Measurements from ENCODE around the gene TGM6. TPM values are rescaled to one million over a fixed set of nuclear protein-coding genes. Genes with fewer than 3 reads are reported as not detected.

The TGM6 gene
- total RNA-seq, 2 donors from 2014 or later, result not detected

- H3K9me3 ChIP-seq, result no peaks in the 10 kb centered on the region
- DNase-seq (ENCODE audit: low spot score), result no peak
- H3K4me1 ChIP-seq, result no peaks in the 10 kb centered on the region
- no peak overlapping the region for H3K4me3 ChIP-seq
- H3K27ac ChIP-seq, result no peak overlapping the region
- H3K27me3 ChIP-seq, result no peaks in the 10 kb centered on the region
- peaks cover 85% of the 10 kb centered on the region for H3K36me3 ChIP-seq
- no peak for TF ChIP-seq CTCF (IDR thresholded peaks at IDR 0.05)
These were observed 81.8 kb downstream of the TGM6 start for GRCh38 chr20:2462484-2462883.

GRCh38 chr20:2463616-2464365 lies 83.1 kb downstream of the TGM6 start:
- TF ChIP-seq CTCF (IDR thresholded peaks at IDR 0.05), result no peak
- H3K27me3 ChIP-seq, result no peaks in the 10 kb centered on the region

GRCh38 chr20:2465100-2465499 lies 84.4 kb downstream of the TGM6 start:
- peaks cover 77% of the 10 kb centered on the region for H3K36me3 ChIP-seq
- peaks cover 0 to 23% of the 10 kb centered on the region in 2 donors for H3K4me1 ChIP-seq
- no peaks in the 10 kb centered on the region for H3K27me3 ChIP-seq
- TF ChIP-seq CTCF (IDR thresholded peaks at IDR 0.05), result no peak
- no peaks in the 10 kb centered on the region for H3K9me3 ChIP-seq
- H3K4me3 ChIP-seq, result no peak overlapping the region
- no peak for DNase-seq (ENCODE audit: low spot score)
- no peak overlapping the region for H3K27ac ChIP-seq

More at GRCh38 chr20:2463616-2464365, 83.1 kb downstream of the TGM6 start:
- no peak overlapping the region for H3K4me3 ChIP-seq
- peaks cover 0 to 12% of the 10 kb centered on the region in 2 donors for H3K4me1 ChIP-seq
- DNase-seq (ENCODE audit: low spot score), result no peak
- no peak overlapping the region for H3K27ac ChIP-seq
- H3K9me3 ChIP-seq, result no peaks in the 10 kb centered on the region
- H3K36me3 ChIP-seq, result peaks cover 88% of the 10 kb centered on the region

- TF ChIP-seq CTCF (IDR thresholded peaks at IDR 0.05), result no peak
- no peaks in the 10 kb centered on the region for H3K27me3 ChIP-seq
- no peak for DNase-seq (ENCODE audit: low spot score)
- H3K4me3 ChIP-seq, result no peak overlapping the region
- no peak overlapping the region for H3K27ac ChIP-seq
- H3K36me3 ChIP-seq, result peaks cover 54% of the 10 kb centered on the region
- H3K4me1 ChIP-seq, result peaks cover 0 to 23% of the 10 kb centered on the region in 2 donors
- no peaks in the 10 kb centered on the region for H3K9me3 ChIP-seq
These were observed 86.7 kb downstream of the TGM6 start for GRCh38 chr20:2467412-2467811.

GRCh38 chr20:2468581-2469407 lies 88.1 kb downstream of the TGM6 start:
- DNase-seq (ENCODE audit: low spot score), result no peak
- peaks cover 40% of the 10 kb centered on the region for H3K36me3 ChIP-seq
- H3K9me3 ChIP-seq, result no peaks in the 10 kb centered on the region
- H3K27ac ChIP-seq, result peak overlapping the region in 1 of 2 donors; percentile 94
- H3K4me1 ChIP-seq, result peaks cover 0 to 23% of the 10 kb centered on the region in 2 donors
- H3K27me3 ChIP-seq, result no peaks in the 10 kb centered on the region
- H3K4me3 ChIP-seq, result peak overlapping the region; percentile 69 to 70
- no peak for TF ChIP-seq CTCF (IDR thresholded peaks at IDR 0.05)
